ENCODE results near the gene PAXX. TPM values are rescaled to one million over a fixed set of nuclear protein-coding genes. Genes with fewer than 3 reads are reported as not detected.
A peak's percentile ranks its signal among the peaks of the same experiment; 100 is the strongest.

PAXX gene
- 79.4 and 84.5 TPM in 2 replicates for total RNA-seq

GRCh38 chr9:136991993-136992818 lies at the start of gene PAXX:
Gene PAXX, plus strand, starts transcription at chr9:136992422. Its CDS starts 22 bp downstream, at chr9:136992444.
- Mint-ChIP-seq H3K36me3 (ENCODE audit: low read depth) (no peaks in the 10 kb centered on the region), H3K9me3 (no peaks in the 10 kb centered on the region), H3K4me1 (ENCODE audit: low read depth) (peaks cover 24% of the 10 kb centered on the region), H3K4me3 (peak within 1 kb of the TSS; percentile 87), H3K27ac (peak within 1 kb of the TSS; percentile 84), H3K27me3 (ENCODE audit: insufficient read depth) (peaks cover 26% of the 10 kb centered on the region)
- DNase-seq (ENCODE audit: low spot score): peak; percentile 93
- intact Hi-C loops (cut with micrococcal nuclease): loop anchor here (1.0 to 5.0 kb wide), 13 partner anchors 14 to 467 kb away; partner anchors contain the start of genes AJM1, FBXW5, NSMF and RABL6

- Mint-ChIP-seq H3K27me3 (ENCODE audit: insufficient read depth) (no peaks in the 10 kb centered on the region), H3K4me1 (ENCODE audit: low read depth) (peaks cover 5% of the 10 kb centered on the region), H3K4me3 (peak overlapping the region; percentile 73), H3K9me3 (no peaks in the 10 kb centered on the region), H3K27ac (no peak overlapping the region), H3K36me3 (ENCODE audit: low read depth) (peaks cover 19% of the 10 kb centered on the region)
- intact Hi-C loops (cut with micrococcal nuclease): no loop called here
- no peak for DNase-seq (ENCODE audit: low spot score)
Measured at GRCh38 chr9:136942881-136943230, 49.4 kb upstream of the PAXX start.

- Mint-ChIP-seq H3K27me3 (ENCODE audit: insufficient read depth) (no peaks in the 10 kb centered on the region), H3K4me3 (peak overlapping the region; percentile 83), H3K4me1 (ENCODE audit: low read depth) (peaks cover 5% of the 10 kb centered on the region), H3K9me3 (no peaks in the 10 kb centered on the region), H3K27ac (peak overlapping the region; percentile 86), H3K36me3 (ENCODE audit: low read depth) (peaks cover 18% of the 10 kb centered on the region)
- peak; percentile 36 for DNase-seq (ENCODE audit: low spot score)
- intact Hi-C loops (cut with micrococcal nuclease): loop anchor here (1.0 kb wide), 6 partner anchors 35 to 136 kb away; partner anchors contain the start of genes AJM1, PAXX and RABL6
Measured at GRCh38 chr9:136943291-136944211, 48.7 kb upstream of the PAXX start.

- no peaks in the 10 kb centered on the region for H3K9me3 Mint-ChIP-seq
- H3K4me3 Mint-ChIP-seq: peak overlapping the region; percentile 83
- peaks cover 14% of the 10 kb centered on the region for H3K36me3 Mint-ChIP-seq (ENCODE audit: low read depth)
- H3K4me1 Mint-ChIP-seq (ENCODE audit: low read depth): peaks cover 5% of the 10 kb centered on the region
- no peaks in the 10 kb centered on the region for H3K27me3 Mint-ChIP-seq (ENCODE audit: insufficient read depth)
- H3K27ac Mint-ChIP-seq: no peak overlapping the region
- no peak for DNase-seq (ENCODE audit: low spot score)
- intact Hi-C loops (cut with micrococcal nuclease): loop anchor here (1.0 kb wide), 6 partner anchors 34 to 137 kb away; partner anchors contain the start of genes AJM1, PAXX and RABL6
Measured at GRCh38 chr9:136944212-136944518, 48.1 kb upstream of the PAXX start.

GRCh38 chr9:136944519-136945332 lies 47.5 kb upstream of the PAXX start, which contains the start of the genes C8G and FBXW5:
Gene C8G, plus strand, starts transcription at chr9:136945243. Its CDS starts 78 bp downstream, at chr9:136945321.
Gene FBXW5, minus strand, starts transcription at chr9:136944738. Its CDS starts 655 bp downstream, at chr9:136944083.
- H3K4me1 Mint-ChIP-seq (ENCODE audit: low read depth): peaks cover 5% of the 10 kb centered on the region
- intact Hi-C loops (cut with micrococcal nuclease): loop anchor here (1.0 to 5.0 kb wide), 7 partner anchors 34 to 137 kb away; partner anchors contain the start of genes ABCA2, AJM1, PAXX and RABL6
- peak; percentile 97 for DNase-seq (ENCODE audit: low spot score)
- H3K4me3 Mint-ChIP-seq: peak within 1 kb of the TSS; percentile 83
- peaks cover 10% of the 10 kb centered on the region for H3K36me3 Mint-ChIP-seq (ENCODE audit: low read depth)
- peak within 1 kb of the TSS; percentile 86 for H3K27ac Mint-ChIP-seq
- no peaks in the 10 kb centered on the region for H3K9me3 Mint-ChIP-seq
- no peaks in the 10 kb centered on the region for H3K27me3 Mint-ChIP-seq (ENCODE audit: insufficient read depth)

GRCh38 chr9:136945333-136946227 lies 46.6 kb upstream of the PAXX start:
- intact Hi-C loops (cut with micrococcal nuclease): loop anchor here (5.0 kb wide), 1 partner anchor 82 kb away; the partner anchor contains the start of gene ABCA2
- Mint-ChIP-seq H3K4me3 (peak overlapping the region; percentile 71), H3K27me3 (ENCODE audit: insufficient read depth) (no peaks in the 10 kb centered on the region), H3K4me1 (ENCODE audit: low read depth) (peaks cover 5% of the 10 kb centered on the region), H3K36me3 (ENCODE audit: low read depth) (peaks cover 10% of the 10 kb centered on the region), H3K9me3 (no peaks in the 10 kb centered on the region), H3K27ac (no peak overlapping the region)
- no peak for DNase-seq (ENCODE audit: low spot score)

GRCh38 chr9:136946228-136947027 lies 45.8 kb upstream of the PAXX start:
- intact Hi-C loops (cut with micrococcal nuclease): loop anchor here (5.0 kb wide), 1 partner anchor 81 kb away; the partner anchor contains the start of gene ABCA2
- peaks cover 5% of the 10 kb centered on the region for H3K4me1 Mint-ChIP-seq (ENCODE audit: low read depth)
- DNase-seq (ENCODE audit: low spot score): no peak
- no peaks in the 10 kb centered on the region for H3K9me3 Mint-ChIP-seq
- no peak overlapping the region for H3K27ac Mint-ChIP-seq
- H3K36me3 Mint-ChIP-seq (ENCODE audit: low read depth): peaks cover 7% of the 10 kb centered on the region
- H3K4me3 Mint-ChIP-seq: no peak overlapping the region
- H3K27me3 Mint-ChIP-seq (ENCODE audit: insufficient read depth): no peaks in the 10 kb centered on the region

- peaks cover 5% of the 10 kb centered on the region for H3K4me1 Mint-ChIP-seq (ENCODE audit: low read depth)
- no peaks in the 10 kb centered on the region for H3K27me3 Mint-ChIP-seq (ENCODE audit: insufficient read depth)
- no peak for DNase-seq (ENCODE audit: low spot score)
- no peaks in the 10 kb centered on the region for H3K9me3 Mint-ChIP-seq
- H3K36me3 Mint-ChIP-seq (ENCODE audit: low read depth): peaks cover 3% of the 10 kb centered on the region
- no peak overlapping the region for H3K4me3 Mint-ChIP-seq
- no peak overlapping the region for H3K27ac Mint-ChIP-seq
- intact Hi-C loops (cut with micrococcal nuclease): loop anchor here (5.0 kb wide), 1 partner anchor 80 kb away; the partner anchor contains the start of gene ABCA2
Measured at GRCh38 chr9:136947028-136947891, 45.0 kb upstream of the PAXX start.

- DNase-seq (ENCODE audit: low spot score): no peak
- Mint-ChIP-seq H3K9me3 (no peaks in the 10 kb centered on the region), H3K36me3 (ENCODE audit: low read depth) (no peaks in the 10 kb centered on the region), H3K4me3 (peak overlapping the region; percentile 69), H3K4me1 (ENCODE audit: low read depth) (peaks cover 5% of the 10 kb centered on the region), H3K27me3 (ENCODE audit: insufficient read depth) (no peaks in the 10 kb centered on the region), H3K27ac (peak overlapping the region; percentile 12)
- intact Hi-C loops (cut with micrococcal nuclease): loop anchor here (5.0 kb wide), 1 partner anchor 79 kb away; the partner anchor contains the start of gene ABCA2
Measured at GRCh38 chr9:136947955-136948510, 44.2 kb upstream of the PAXX start.
